Stimulated activated CD4-positive, alpha-beta T cell treated with anti-CD3 and anti-CD28 coated beads, Interleukin-15, amount 100 ng/mL, for 24 hours (primary cell): ENCODE results near the gene TCL1A.
"Not testable (repeated sequence)": the region's sequence is repeated elsewhere in the genome, so short reads cannot be mapped to it uniquely, and the experiment has no call there.

Experiments used
- DNase-seq: peaks from one replicate; pipeline ENCODE4 v3.0.0-alpha.2; 2020

TCL1A gene

DNA sequence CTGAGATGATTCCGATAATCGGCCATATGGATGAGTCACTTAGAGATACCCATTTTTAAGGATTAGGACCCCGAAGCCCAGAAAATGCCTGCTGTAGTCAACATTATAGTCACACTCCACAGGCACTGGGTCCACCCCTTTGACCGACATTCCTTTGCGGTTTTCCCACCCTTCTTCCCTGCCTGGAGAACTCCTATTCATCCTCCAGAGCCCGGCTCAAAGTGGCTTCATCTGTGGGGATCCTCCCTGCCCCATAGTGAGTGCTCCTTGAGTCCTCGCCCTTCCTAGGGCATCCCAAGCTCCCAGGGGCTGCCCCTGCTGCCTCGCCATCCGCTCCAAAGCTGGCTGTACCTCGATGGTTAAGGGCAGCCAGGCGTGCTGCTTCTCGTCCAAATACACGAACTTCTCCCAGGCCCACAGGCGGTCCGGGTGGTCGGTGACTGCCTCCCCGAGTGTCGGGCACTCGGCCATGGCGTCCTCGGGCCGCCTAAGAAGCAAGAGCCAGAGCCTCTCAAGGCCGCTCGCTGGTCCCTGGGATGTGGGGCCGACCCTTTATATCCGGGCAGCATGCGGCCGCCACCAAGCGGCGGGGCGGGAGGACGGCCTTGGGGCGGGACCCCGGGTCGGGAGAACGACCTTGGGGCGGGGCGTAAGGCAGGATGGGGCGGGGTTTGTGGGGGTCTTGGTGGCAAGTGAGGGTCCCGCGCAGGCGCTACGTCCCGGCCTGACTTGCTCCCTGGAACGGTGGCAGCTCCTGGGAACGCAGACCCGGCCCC, at the start of gene TCL1A:
Gene TCL1A (minus strand): TSS at position 530 of the 776 bp plus-strand sequence. CDS start 59 bp downstream, at position 471.
- DNase-seq = peak; percentile 5

GRCh38 chr14:95763032-95763431, 49.1 kb upstream of the TCL1A start:
- DNase-seq = not testable (repeated sequence)

DNA sequence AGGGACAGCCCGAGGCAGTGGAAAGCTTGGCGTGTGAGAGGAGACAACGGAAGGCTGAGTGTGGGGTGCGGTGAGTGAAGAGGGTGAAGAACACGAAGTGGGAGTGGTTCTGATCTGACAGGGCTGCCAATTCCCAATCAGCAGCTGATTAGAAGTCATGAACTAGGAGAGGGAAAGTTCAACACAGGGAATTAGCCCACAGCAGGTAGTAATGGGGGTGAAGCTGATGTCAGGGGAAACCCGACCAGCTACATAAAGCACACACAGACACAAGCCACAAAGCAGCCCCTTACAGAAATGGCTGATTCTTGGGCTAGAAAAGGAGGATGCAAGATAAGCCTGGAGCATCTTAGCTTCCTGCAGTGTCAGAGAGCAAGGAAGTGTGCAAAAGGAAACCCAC, 47.5 kb upstream of the TCL1A start:
- no peak for DNase-seq

- DNase-seq = no peak
Measured at GRCh38 chr14:95760596-95760995, 46.7 kb upstream of the TCL1A start.

GRCh38 chr14:95759941-95760340, 46.0 kb upstream of the TCL1A start:
- DNase-seq = no peak

- DNase-seq = no peak
Measured at GRCh38 chr14:95758331-95758730, 44.4 kb upstream of the TCL1A start.

GRCh38 chr14:95756751-95757150, 42.8 kb upstream of the TCL1A start:
- DNase-seq = no peak

- DNase-seq = no peak
Measured at GRCh38 chr14:95756127-95756526, 42.2 kb upstream of the TCL1A start.

DNA sequence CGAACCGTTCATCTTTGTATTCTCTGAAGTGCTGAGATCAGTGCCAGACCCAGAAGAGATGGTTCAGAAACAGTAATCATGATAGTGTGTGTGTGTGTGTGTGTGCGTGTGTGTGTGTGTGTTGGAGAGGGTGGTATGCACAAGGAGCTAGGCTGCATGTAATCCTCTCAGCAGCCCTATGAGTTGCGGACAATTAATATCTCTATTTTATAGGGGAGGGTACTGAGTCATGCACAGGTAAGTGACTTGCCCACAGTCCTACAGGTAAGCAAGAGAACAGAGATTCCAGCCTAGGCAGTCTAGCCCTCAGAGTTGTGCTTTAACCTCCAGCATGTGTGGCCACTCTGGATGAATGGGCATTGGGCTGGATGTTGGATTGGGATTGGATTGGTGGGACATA, 27.9 kb upstream of the TCL1A start:
- DNase-seq = no peak

DNA sequence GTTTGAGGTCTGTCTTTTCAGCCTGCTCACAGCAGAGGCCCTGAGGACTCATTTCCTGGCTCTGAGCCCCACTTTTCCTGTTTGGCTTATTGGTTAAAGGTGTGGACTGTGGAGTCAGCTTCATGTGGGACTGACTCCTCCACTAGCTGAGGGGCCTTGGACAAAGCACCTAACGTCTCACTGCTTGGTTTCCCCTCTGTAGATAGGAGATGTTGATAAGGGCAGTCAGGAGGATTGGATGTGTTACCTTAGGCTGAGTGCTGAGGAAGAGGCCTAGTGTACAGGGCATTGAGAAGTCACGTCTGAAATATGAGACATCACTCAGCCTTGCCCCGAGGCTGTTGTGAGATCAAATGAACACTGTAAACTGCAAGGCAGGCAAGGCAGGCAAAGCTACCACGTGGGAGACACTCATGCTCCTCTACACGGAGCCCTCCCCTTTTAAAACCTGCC, 27.1 kb upstream of the TCL1A start:
- DNase-seq = no peak

GRCh38 chr14:95739356-95739755, 25.4 kb upstream of the TCL1A start:
- no peak for DNase-seq

GRCh38 chr14:95733212-95733611, 19.3 kb upstream of the TCL1A start:
- DNase-seq = no peak

DNA sequence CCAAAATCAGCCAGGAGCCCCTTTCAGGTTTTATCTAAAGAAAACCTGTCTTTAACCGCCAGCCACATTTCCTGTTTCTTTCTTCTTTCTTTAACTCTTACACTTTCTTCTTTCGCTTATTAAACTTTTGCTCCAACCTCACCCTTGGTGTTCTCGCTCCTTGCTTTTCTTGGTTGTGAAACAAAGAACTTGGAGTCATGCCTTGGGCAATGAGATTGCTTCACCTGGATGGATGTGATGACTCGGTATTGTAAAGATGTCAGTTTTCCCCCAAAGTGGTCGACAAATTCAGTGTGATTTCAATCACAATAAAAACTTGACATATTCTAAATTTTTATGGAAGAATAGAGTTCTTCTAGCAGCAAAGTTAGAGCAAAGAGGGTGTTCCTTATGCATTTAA, 16.2 kb upstream of the TCL1A start:
- DNase-seq = no peak

GRCh38 chr14:95729402-95730028, 15.6 kb upstream of the TCL1A start:
- DNase-seq = not testable (repeated sequence)

DNA sequence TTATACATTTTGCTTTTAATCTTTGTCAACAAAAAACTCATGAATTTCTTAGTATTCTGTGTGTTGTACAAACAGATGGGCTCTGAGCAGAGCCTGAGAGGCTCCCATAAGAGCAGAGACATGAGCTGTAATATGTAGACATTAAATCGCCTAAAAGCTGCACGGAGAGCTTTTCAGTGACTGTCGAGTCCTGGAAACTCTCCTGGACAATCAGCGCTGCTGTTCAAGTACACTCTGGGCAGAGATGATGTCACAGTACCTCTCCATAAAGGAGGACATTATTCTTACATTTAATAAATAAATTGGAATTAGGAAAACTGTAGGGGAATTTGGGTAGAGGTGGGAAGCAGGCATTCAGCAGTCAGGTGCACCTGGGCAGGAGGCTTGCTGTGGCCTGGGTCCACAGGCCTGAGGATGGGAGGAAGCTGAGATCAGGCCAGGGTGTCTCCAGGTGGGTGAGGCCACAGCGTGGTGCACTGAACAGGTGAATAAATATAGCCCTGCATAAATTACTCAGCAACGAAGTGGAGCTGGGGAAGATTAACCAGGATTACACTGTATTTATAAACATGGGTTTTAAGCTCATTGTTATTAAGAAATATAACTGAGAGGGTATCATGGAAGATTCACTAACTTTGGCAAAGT, 13.3 kb upstream of the TCL1A start:
- DNase-seq = no peak

DNA sequence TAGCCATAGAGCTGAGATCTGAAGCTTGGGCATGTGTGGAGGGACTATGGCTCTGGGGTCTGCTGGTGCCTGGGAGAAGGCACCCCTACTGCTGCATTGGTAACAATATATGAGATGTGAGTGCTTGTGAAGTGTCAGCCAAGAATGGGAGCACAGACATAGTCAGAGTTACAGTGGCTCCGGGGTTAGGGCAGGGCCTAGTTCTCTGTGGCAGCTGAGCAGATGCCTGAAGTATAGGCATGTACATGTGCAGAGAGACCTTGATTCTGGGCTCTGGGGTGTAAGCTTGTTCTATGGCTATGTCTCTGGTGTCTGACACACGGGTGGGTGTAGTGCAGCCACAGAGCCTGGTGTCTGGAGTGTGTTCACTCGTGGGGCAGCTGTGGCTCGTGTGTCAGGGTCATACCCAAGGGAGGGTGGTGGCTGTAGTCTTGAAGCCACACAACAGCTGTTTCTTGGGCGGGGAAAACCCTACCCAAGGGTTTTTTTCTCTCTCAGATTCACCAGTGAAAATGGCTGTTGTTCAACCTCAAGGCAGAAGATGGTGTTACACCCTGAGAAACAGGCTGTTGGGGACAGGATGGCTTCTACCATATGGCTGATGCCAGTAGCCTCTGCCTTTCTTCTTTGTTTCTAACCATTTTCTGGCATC, 11.9 kb upstream of the TCL1A start:
- no peak for DNase-seq

DNA sequence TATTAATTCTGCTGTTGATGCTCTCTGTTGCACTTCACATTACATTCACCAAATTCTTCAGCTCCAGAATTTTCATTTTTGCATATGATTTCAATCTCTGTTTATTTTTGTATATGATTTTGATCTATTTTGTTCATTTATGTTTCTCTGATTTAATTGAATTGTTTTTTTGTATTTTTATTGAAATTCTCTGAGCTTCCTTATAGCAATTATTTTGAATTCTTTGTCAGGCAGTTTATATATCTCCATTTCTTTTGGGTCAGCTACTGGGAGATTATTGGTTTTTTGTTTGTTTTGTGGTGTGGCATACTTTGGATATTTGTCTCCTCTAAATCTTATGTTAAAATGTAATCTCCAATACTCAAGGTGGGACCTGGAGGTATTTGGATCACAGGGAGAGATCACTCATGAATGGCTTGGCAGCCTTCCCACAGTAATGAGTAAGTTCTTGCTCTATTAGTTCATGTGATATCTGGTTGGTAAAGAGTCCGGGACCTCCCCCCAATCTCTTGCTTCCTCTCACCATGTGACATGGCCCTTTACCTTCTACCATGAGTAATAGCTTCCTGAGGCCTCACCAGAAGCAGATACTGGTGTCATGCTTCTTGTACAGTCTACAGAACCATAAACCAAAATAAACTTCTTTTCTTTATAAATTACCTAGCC, 8.7 kb upstream of the TCL1A start:
- DNase-seq = no peak

- DNase-seq = no peak
Measured at GRCh38 chr14:95712398-95712797, 1.5 kb downstream of the TCL1A start.

DNA sequence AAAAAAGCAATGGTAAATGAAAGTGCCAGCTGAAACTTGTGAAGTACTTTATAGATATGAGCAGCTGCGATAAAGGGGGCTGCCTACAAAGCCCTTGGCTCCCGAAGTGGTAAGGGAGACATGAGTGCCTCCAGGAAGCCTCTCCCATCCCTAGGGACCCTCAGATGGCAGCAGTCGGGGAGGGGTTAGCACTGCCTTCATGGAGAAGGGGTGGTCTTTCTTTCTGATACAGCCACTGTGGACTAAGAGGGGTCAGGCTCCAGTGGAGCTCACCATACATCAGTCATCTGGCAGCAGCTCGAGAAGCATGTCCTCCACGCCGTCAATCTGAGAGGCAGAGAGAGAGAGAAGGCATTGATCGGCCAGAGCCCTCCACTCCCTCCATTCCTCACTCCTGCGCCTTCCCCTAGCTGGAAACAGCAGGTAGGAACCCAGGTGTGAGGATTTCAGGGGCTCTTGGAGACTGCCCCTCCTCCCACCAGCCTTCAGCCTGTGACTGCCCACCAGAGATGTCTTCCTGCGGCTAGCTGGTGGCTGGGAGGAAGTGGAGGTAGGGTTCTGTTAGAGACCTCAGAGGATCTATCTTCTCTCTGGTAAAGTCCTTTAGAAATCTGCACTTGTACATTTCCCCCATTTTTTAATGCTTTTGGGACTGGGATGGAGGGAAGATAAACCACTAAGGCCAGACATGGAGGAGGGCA, 2.3 kb downstream of the TCL1A start:
- no peak for DNase-seq

GRCh38 chr14:95710106-95710505, 3.8 kb downstream of the TCL1A start:
- no peak for DNase-seq

DNA sequence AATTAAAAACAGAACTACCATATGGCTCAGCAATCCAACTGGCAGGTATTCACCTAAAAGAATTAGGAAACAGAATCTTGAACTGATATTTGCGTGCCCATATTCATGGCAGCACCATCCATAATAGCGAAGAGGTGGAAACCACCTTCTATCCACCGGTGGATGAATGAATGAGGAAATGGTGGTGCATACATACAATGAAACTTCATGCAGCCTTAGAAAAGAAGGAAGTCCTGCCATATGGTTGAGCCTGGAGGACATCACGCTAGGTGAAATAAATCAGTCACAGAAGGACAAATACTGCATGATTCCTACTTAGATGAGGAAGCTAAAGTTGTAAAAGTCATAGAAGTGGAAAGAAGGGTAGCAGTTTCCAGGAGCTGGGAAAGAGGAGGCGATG, 6.6 kb downstream of the TCL1A start:
- DNase-seq = no peak

DNA sequence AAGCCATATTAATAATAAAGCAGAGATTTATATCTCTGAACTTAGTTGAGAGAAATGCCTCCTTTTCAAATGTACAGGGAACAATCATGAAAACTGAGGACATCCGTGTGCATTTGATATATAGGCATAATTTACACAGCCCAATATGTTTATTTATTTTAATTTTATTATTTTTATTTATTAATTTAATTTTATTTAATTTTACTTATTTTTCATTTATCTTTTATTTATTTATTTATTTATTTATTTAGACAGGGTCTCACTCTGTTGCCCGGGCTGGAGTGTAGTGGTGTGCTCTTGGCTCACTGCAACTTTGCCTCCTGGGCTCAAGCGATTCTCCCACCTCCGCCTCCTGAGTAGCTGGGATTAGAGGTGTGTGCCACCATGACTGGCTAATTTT, 8.4 kb downstream of the TCL1A start:
- DNase-seq = no peak
